GM12875 (cell line): ENCODE data around the gene SLC40A1.
"Not testable (repeated sequence)": the region's sequence is repeated elsewhere in the genome, so short reads cannot be mapped to it uniquely, and the experiment has no call there.

ENCODE experiments used
- H3K4me3 ChIP-seq: one replicate; pipeline ENCODE4 v1.5.1; 2011; ENCODE audit warnings: low read depth, low read length, control low read depth
- CTCF ChIP-seq: IDR thresholded peaks from 2 replicates; pipeline ENCODE4 v1.5.1; 2011; ENCODE audit warnings: low read depth, mild to moderate bottlenecking, control low read depth, inconsistent platforms, low read length, moderate library complexity, borderline replicate concordance; ENCODE audit not compliant: insufficient read depth

Gene SLC40A1

GRCh38 chr2:189613077-189613636 is 32.6 kb upstream of the SLC40A1 start:
- no peak for TF ChIP-seq CTCF
- H3K4me3 ChIP-seq: no peak overlapping the region

GRCh38 chr2:189610700-189611099 is 30.1 kb upstream of the SLC40A1 start:
- no peak for TF ChIP-seq CTCF
- no peak overlapping the region for H3K4me3 ChIP-seq

- no peak for TF ChIP-seq CTCF
- no peak overlapping the region for H3K4me3 ChIP-seq
These were observed 29.3 kb upstream of the SLC40A1 start for GRCh38 chr2:189609853-189610252.

- TF ChIP-seq CTCF: no peak
- H3K4me3 ChIP-seq: no peak overlapping the region
These were observed 28.8 kb upstream of the SLC40A1 start for GRCh38 chr2:189609423-189609816.

DNA sequence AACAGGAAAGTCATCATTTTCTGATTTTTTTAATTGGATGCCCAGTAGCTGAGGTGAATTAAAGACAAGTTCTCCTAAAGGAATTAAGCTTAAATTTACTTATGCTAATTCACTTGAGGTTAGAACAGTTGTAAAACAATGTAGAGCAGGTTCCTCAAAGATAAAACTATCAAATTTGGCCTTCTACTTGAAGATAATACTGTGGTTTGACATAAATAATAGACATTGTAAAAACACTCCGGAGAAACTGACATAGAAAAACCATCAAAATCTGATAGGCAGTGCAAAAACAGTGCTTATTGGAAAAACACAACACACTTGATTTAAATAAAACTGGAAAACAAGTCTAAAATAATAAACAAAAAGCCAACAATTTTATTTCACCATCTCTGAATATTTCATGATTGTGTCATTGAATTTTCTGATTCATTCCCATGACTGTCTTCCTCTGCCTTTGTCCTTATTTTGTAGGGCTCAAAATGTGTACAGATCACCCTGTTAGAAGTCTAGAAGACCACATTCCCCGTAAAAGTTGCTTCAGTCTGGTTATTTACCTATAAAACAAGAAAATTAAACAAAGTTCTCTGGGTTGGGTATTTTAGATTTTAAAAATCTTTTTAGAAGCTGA is 28.3 kb upstream of the SLC40A1 start:
- TF ChIP-seq CTCF: no peak

DNA sequence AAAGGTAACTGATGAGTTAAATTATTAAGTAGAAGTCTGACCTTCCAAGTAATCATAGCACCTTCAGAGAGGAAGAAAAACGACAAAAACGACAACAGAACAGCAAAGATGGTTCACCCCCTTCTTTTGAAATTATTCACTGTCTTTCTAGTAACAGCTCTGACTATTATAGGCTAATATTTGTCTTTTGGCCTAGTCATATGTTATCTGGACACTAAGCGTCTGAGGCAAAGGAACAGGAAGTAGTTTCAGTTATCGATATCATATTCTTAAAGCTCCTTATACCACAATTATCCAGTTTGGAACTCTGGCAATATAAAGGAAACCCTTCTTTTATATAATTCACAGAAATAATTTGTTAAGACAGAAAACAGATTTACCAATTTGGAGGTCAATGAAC is 27.6 kb upstream of the SLC40A1 start:
- no peak for TF ChIP-seq CTCF
- H3K4me3 ChIP-seq: no peak overlapping the region

More for the DNA sequence above, 28.3 kb upstream of the SLC40A1 start:
- H3K4me3 ChIP-seq: no peak overlapping the region

DNA sequence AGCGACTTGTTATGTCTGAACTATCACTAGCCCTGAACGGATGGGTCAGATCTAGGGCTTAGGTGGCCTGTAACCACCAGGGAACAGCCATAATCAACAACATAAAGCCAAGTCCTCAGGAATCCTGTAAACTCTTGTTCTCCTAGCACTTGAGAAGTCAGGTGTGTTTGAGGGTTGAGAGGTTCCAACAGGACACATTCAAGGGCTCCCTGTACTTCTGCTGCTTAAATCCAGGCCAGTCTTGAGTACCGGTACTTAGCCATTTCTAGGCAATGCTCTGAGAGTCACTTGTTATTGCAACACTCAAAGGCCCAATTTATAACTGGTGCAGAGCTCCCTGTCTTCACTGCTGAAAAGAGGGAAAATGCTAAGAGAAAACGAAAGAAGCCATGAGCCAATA is 21.6 kb upstream of the SLC40A1 start:
- no peak overlapping the region for H3K4me3 ChIP-seq
- TF ChIP-seq CTCF: no peak

DNA sequence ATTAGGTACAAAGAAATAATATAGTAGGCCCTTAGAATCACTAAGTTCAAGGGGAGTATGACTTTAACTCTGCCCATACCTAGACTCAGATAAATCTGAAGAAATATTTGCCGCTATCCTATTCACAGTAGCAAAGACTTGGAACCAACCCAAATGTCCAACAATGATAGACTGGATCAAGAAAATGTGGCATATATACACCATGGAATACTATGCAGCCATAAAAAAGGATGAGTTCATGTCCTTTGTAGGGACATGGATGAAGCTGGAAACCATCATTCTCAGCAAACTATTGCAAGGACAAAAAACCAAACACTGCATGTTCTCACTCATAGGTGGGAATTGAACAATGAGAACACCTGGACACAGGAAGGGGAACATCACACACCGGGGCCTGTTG is 21.1 kb upstream of the SLC40A1 start:
- not testable (repeated sequence) for H3K4me3 ChIP-seq
